HG02678 (cell line): ENCODE results near the gene KDM4C.
A peak's percentile ranks its signal among the peaks of the same experiment; 100 is the strongest.

Experiments used
- ATAC-seq: cut with Tn5 transposase; IDR thresholded peaks from one replicate; pipeline ENCODE4 v1.9.1; 2021; ENCODE audit warnings: mild to moderate bottlenecking, moderate library complexity; ENCODE audit not compliant: unreplicated experiment

The KDM4C gene

DNA sequence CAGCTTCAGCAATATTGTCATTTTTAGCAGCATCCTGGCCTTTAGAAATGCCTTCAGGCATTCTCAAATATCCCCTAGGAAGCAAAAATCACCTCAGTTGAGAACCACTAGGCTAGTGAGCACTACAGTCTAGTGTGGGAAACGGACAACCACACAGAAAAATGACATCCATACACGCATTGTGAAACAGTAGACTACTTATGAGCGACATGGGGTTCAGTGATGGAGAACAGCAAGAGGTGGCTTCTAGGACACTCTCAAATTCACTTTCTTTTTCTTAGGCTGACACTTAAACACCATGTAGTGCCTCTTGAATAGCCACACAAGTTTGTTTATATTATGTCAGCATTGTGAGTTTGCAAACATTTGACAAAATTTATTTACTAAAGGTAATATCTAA is 203.0 kb downstream of the KDM4C start:
- ATAC-seq, result peak; percentile 70

DNA sequence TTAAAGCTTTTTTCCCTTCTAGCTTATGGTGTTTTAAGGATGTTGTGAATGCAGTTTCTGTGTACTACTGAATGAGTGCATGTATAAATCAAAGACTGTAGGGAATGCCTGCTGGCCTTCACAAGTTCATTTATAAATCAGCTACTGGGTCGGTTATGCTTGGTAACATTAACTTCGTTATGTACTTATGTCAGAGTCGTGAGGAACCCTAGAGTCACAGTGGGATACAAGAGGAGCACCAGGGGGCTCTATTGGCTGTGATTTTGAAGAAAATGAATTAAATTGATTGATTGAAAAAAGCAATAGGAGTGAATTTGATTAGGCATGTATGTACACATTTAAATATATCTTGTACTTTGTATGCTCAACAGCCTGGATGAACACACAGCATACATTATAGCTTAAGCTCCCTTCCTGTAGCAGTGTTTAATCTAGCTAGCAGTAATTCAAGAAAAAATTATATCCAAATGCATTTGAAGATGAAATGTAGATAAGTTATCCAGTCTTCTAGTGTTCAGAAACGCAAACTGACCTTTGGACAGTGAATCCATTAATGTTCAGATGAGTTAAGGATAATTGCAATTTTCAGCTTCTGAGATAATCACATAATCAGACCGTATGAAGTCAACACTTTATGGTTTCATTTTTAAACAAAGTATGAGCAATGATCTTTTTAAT is 204.2 kb downstream of the KDM4C start:
- no peak for ATAC-seq

DNA sequence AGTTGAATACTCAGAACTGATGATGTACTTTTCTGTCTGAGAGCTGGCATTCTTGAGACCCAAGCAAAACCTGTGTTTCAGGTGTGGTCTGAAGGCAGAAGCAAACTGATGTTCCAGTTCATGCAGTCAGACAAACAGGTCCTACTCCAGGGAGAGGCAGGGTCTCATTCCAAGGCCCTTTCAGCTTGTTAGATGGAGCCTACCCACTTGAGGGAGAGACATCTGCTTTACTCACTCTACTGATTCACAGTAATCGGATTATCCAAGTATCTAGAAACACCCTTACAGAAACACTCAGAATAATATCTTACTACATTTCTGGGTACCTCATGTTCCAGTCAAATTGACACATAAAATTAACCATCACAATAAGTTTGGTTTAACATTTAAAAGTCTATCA is 207.8 kb downstream of the KDM4C start:
- ATAC-seq, result no peak

DNA sequence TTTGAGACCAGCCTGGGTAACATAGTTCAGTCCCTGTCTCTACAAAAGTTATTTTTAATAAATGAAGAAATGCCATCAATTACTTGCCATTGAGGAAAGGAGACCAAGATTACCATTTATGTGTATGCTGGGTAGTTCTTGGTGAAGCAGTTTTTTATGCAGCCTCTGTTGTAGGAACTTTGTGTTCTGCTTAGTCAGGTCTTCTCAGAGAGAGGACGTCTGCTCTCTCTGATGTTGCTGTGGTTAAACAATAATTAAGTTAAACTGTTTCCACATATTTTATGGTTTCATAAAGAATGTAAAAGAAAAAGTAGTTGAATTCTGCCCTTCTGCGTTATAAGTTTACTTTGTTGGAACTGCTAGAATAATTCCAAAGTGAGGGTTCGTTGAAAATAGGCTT is 210.5 kb downstream of the KDM4C start:
- ATAC-seq, result no peak

DNA sequence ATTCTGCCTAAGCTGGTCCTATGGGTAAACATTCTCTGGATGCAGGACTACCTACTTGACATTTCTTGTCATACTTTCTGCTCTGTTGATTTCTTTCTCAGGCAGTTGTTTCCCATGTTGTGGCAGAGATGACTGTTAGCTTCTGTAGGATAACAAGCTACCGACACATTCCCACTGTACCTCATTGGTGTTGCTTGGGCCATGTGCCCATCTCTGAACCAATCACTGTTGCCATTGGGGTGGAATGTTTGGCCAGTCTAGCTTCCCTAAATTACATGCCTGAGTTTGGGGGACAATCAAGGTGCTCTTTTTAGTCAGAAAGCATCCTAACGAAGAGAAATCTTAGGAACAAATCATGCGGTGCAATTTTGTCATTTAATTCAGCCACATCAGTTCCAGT is 212.0 kb downstream of the KDM4C start:
- ATAC-seq, result no peak

DNA sequence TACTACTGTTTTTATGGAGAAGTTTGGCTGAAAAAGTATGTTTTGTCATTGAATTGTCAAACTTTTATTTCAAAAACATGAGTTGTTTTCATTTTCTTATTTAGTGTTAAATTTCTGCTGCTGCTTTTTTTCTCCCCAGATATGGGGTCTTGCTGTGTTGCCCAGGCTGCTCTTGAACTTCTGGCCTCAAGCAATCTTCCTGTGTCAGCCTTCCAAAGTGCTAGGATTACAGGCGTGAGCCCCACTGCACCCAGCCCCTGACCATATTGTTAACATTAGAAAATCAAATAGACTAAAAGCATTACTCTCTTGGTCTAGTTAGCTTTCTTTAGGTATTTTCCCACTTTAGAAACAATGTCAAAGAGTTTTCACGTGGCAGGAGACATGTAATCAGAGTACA is 215.3 kb downstream of the KDM4C start:
- ATAC-seq, result no peak

DNA sequence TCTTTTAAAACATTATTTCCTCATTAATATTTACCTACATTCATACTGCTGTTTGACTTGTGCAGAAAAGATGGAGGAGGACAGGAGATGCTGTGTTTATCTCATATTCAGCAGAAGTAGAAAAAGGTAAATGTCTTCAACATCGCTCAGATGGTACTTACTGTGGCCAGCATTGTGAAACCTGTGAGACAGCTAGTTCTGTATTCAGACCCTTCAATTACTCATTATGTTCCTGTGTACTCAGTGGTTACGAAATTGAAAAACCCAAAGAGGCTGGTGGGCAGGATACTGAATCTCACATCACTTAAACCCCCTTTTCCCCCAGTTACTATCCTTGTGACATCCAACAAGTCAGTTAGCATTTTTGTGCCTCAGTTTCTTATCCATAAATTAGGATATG is 216.0 kb downstream of the KDM4C start:
- peak; percentile 99 for ATAC-seq

DNA sequence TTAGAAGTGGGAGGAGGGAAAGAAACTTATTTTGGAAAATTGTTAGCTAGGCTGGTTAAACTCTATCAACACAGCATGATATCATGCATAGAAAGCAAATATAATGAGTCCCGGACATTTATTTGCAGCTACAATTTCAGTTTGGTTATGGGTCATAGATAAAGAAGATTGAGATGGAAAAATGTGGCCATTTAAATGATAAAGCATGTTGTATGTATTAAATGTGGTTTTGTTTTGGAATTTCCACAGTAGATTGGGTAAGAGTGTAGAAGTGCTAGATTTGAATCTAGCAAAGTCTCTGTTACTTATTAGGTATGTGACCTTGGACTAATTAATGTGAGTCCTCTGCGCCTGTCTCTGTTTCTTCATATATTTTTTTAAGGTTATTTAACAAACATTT is 217.4 kb downstream of the KDM4C start:
- ATAC-seq, result no peak

DNA sequence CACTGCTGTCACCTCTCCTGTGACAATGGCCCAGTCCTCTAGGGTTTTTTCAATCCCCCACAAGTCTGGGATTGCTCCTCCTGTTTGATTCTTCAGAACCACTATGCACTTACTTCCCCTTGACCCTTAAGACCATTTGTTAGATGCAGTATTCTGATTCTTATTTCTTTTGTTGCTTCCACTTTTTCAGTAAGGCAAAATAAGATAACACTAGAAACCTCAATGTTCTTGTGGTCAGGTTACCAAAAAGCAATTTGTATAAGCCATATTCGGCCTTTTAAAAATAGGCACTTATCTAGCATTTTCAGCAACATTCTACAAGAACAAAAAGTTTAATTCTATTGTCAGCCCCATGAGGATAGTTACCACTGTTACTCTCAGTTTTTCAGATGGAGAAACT is 220.0 kb downstream of the KDM4C start:
- ATAC-seq, result no peak

DNA sequence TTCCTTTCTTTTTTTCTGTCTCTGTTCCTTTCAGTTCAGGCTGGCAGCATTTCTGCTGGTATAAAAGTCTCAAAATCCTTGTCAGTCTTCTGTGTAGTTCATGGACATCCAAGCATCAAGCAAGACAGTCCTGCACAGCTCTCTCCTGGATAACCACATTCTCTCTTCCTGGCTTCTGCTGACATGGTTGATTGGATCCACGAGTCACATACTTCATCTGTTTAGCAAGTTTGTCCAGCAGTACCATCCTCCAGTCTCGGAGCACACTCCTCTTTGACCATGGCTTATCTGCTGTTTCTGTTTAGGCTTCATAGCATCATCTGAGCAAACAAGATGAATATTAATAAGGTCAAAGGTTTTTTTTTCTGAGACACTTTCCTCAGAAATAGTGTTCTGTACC is 220.8 kb downstream of the KDM4C start:
- no peak for ATAC-seq

DNA sequence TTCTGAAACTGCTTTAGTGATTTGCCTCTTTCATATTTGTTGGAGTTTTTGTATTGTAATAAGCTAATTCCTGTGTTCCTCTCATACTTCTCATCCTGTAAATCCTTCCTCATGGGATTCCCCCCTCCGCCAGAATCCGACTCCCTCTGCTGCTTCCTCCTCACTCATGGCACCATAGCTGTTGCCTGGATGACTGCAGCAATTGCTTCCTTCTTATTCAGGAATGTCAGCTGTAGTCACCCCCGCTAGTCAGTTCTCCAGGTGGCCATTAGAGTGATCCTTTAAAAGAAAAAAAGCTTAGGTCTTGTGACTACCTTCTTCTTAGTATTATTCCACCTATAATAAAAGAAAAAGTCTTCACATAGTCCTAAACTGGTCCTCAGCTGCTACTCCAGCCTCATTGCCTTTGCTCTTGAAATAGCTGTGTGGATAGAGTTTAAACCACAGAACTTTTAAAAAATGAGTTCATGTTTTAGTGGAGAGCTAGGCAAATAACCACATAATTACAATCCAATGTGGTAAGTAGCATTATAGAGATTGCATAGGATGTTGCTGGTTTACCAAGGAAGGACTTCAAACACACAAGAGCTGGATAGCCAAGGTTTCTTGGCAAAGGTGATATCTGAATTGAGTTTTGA is 227.3 kb downstream of the KDM4C start:
- ATAC-seq, result no peak

DNA sequence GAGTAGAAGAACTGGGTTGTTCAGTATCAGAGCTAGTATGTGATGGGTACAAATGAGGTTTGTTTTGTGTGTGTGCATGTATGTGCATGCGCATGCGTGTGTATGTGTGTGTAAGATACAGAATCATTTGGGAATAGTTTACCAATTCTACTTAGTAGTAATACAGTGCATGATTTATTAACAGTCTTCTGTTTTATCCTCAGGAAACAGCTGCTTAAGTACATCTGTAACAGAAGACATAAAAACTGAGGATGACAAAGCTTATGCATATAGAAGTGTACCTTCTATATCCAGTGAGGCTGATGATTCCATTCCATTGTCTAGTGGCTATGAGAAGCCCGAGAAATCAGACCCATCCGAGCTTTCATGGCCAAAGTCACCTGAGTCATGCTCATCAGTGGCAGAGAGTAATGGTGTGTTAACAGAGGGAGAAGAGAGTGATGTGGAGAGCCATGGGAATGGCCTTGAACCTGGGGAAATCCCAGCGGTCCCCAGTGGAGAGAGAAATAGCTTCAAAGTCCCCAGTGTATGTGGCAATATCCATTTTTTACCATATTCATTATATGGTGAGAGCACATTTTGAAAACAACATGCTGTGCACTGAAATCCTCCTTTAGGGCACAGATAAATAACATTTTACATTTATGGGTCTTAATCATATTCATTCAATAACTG is 228.5 kb downstream of the KDM4C start:
- no peak for ATAC-seq

DNA sequence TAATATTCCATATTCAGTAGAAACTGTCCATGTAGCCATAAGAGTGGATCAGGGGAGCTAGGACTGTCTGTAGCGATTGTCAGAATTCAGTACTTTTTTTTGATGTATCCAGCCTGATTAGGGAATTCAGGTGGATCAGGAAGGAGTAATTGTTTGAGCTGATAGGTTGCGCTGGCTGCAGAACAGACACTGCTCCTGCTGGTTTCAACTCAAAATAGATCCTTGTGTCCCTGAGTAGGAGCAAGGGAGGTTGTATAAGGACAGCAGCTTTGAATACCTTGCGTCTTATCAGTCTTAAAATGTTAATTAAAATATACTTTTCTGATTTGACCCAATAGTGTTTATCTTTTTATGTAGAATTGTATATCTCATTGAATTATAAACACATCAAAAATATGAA is 229.6 kb downstream of the KDM4C start:
- no peak for ATAC-seq

DNA sequence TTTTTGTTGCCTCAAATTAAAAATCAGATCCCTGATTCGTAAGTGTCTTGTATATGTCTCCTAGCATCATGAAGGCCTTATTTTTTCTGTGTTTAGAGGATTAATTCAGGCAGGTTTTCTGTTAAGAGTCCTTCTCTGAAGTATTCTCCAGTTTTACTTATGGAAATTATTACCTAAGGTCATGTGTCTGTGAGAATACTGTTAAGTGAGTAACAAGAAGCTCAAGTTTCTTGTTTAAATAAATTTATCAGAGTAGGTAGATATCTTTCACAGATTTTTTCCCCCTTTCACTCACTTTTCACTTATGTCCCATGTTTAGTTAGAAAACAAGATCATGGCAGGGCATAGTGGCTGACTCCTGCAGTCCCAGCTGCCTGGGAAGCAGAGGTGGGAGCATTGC is 233.6 kb downstream of the KDM4C start:
- ATAC-seq, result no peak

DNA sequence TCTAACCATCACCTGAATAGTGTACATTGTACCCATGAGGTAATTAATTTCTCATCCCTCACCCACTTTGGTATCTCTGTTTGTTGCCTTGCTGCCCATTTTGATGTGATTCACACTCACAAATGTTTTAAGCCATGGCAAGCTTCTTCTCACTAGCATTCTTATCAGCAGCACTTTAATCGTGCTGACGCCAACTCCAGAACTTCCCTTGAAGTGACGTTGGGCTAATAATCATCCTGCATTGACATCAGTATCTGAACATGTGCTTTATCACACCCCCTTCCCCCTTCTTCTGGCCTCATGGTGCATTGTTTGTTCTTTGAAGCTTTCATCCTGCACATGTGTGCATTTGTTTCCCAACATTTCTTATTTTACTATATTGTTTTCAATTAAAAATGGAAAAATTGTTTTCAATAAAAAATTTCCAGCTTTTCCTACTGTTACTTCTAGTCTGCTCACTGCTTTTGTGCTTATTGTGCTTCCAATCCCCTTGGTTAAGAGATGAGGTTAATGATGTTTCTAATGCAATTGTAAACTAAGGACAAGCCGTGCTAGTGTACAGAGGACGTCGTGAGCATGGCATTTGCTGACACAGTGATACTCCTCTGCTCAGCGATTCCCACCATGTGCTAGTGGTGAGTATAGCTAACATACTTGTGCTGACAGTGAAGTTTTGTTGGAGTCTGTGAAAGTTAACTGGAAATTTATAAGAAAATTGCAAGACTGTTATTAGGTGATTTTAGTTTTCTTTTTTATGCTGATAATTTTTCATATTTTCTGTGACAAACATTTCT is 238.5 kb downstream of the KDM4C start:
- no peak for ATAC-seq

DNA sequence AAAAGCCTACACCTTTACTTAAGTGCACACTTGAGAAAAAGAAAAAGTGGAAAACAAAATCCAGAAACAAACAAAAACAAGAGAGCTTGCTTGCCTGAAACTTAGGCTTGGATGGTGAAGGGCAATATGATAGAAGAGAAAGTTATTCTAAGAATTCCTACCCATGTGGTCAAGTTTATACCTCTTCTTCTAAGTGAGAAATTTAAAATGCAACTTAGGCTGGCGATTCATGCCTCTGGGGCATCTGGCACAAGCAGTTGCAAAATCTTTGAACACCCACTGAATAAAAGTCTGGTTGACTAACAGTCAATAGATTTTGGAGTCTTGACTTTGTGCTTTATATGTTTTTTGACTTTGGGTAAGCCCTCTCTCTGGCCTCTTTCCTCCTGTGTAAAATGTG is 239.6 kb downstream of the KDM4C start:
- no peak for ATAC-seq

DNA sequence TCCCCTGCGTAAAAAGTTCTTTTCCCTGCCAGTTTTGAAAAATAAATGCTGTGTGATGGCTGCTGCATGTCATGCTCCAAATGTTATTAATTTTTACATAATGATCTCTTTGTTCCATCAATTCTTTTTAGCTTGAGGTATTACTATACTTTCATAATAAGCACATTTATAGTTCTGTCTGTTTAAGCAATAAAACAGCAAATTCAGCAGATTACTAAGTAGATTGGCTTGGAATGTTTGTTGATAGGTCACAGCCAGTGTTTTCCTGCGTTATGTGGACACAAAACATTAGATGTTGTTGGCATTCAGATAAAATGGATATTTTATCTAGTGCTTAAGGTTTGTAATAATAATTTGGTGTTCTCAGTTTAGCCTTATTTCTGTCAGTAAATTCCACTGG is 242.0 kb downstream of the KDM4C start:
- no peak for ATAC-seq

DNA sequence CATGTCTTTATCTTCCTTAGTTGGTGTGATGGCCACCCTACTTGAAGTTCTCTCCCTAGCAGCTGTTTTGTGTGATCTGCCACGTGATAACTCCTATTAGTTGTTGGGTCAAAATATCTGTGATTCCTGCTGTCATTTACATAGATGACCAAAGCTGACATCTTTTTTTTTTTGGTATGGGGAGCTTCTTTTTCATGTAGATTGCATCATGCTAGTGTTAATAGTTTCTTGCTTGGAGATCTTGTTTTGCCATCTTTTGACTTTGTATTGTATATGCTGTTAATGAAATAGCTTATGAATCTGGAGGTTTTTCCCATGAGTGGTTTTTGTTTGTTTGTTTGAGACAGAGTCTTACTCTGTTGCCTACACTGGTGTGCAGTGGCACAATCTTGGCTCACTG is 243.8 kb downstream of the KDM4C start:
- no peak for ATAC-seq

DNA sequence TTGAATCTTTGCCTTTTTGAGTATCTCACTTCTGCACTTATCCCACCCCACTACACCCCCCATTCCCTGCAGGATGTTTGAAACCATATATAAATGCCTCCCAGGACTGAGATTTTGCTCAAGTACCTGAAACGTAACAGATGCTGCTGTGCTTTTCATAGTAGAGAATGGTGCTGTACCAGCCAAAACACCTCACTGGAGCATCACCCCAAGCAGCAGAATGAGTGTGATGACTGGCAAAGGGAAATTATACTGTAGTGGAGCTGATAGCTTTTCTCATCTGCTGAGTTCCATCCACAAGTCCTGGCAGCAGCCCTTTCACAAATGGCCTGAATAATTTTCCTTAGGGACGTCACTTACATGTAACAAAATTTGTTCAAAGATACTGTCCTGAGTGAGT is 246.1 kb downstream of the KDM4C start:
- no peak for ATAC-seq

DNA sequence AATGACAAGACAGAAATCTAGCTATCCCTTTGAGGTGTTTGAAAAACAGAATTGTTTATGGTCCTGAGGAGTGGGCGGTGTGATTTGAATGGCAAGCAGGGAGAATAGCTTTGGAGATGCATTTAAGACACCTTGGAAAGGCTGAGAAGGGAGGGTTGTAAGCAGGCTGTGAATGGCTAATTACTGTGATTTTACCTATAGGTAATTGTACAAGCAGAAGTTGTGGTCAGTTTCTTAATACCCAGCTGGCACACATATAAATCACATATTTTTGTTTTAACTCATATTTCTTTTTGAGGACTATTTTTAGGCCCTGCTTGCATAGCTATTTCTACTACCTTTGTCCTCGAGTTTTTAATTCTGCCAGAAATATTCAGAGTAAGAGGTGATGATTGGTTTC is 248.6 kb downstream of the KDM4C start:
- no peak for ATAC-seq

DNA sequence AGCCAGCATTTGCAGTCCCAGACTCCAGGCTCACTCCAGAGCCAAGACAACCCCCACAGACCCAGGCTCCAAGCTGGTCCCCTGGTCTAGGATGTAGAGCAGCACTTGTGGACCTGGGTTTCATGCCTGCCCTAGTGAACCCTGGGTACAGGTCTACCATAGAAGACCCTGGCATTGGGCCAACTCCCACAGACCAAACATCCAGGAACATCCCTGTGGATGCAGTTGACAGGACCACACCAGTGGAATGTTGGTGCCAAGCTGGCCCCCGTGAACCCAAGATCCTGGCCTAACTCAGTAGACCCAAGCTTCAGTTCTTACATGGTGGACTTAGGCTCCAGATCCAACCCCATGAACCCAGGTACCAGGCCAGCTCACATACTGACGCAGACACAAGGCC is 250.6 kb downstream of the KDM4C start:
- ATAC-seq, result no peak

DNA sequence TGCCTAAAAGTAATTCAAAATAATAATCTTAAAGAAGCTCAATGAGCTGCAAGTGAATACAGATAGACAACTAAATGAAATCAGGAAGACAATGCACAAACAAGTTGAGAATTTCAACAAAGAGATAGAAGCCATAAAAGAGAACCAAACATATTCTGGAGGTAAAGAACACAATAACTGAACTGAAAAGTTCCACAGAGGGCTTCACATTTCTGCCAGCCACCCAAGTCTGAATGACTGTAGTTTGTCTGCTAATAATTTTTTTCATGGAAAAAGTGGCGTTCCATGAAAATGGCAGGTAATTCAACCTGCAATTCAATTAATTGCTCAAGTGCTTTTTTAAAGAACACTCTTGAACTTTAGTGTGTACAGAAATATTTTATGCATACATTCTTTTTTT is 251.3 kb downstream of the KDM4C start:
- ATAC-seq, result no peak
